Effector memory CD8-positive, alpha-beta T cell (primary cell): Measurements from ENCODE around the gene KDM8.

Source experiments
- ATAC-seq: fragments of 150-1000 bp; cut with Tn5 transposase; replicated peaks from 2 replicates; pipeline ENCODE4 v1.10.0; 2021; ENCODE audit warnings: mild to moderate bottlenecking, moderate library complexity
- DNase-seq, 3 experiments: peaks; one replicate each; pipeline ENCODE4 v3.0.0; 2021
- H3K27ac Mint-ChIP-seq, 2 donors: one replicate each; pipeline ENCODE4 v1.8.0; 2022; ENCODE audit warnings: mild to moderate bottlenecking in 2 of 2, mixed read lengths in 2 of 2, moderate library complexity in 2 of 2
- H3K27me3 Mint-ChIP-seq, 2 donors: one replicate each; pipeline ENCODE4 v1.8.0; 2022; ENCODE audit warnings: mixed read lengths in 2 of 2
- H3K36me3 Mint-ChIP-seq: one replicate; pipeline ENCODE4 v1.8.0; 2022; ENCODE audit warnings: mild to moderate bottlenecking, moderate library complexity, mixed read lengths; ENCODE audit not compliant: insufficient read depth
- H3K4me1 Mint-ChIP-seq, 2 donors: one replicate each; pipeline ENCODE4 v1.8.0; 2022; ENCODE audit warnings: low read depth in 2 of 2, mixed read lengths in 2 of 2
- H3K4me3 Mint-ChIP-seq, 2 donors: one replicate each; pipeline ENCODE4 v1.8.0; 2022; ENCODE audit warnings: mild to moderate bottlenecking in 2 of 2, mixed read lengths in 2 of 2, moderate library complexity in 2 of 2
- H3K9me3 Mint-ChIP-seq, 2 donors: one replicate each; pipeline ENCODE4 v1.8.0; 2022; ENCODE audit warnings: mixed read lengths in 2 of 2

Gene KDM8

DNA sequence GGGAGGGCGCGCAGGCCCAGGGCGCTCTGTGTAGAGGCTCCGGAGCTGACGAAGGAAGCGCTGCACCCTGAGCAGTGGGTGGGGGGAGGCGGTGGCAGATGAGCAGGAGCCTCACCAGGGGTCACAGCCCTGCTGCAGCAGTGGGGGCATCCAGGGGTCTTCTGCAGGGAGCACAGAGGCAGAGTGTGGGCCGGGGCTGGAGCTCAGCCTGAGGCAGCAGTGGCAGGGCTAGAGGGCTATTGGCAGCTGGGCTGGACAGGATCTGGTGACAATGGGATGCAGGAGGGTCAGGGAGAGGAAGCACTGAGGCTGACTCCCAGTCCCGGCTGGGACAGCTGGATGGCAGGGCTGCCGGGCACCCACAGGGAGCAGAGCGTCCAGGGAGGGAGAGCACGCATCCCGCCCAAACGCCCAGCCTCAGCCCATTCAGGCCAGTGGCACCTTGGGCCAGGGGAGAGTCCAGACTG is 21.0 kb downstream of the KDM8 start:
- ATAC-seq: no peak
- no peak overlapping the region for H3K4me3 Mint-ChIP-seq
- H3K9me3 Mint-ChIP-seq: no peaks in the 10 kb centered on the region
- H3K4me1 Mint-ChIP-seq: peaks cover 14 to 20% of the 10 kb centered on the region in 2 donors
- H3K27me3 Mint-ChIP-seq: no peaks in the 10 kb centered on the region
- H3K27ac Mint-ChIP-seq: peak overlapping the region; percentile 41 to 64
- no peak for DNase-seq
- H3K36me3 Mint-ChIP-seq: peaks cover 7% of the 10 kb centered on the region

DNA sequence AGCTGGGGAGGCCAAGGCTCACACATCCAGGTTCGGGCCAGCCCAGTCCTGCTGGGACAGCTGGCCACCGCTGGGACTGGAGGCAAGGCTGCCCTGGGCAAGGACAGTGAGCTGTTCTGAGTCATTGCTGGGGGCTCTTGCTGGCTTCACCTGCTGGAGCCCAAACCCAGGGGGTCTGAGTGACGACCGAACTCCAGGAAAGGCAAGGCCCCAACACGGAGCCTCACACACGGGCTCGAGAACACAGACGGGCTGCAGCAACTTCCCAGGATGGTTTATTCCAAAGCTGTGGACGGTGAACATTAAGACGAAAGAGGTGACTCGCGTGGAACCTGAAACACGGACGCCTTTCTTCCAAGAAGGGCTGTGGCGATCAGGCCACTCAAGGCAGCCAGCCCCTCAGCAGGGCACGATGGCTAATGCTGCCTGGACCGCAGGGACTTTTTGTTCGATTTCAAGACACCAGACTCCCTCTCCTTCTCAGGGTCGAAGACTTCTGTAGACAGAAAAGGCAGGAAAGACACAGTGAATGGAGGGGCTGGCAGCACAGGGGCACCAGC is 21.5 kb downstream of the KDM8 start:
- H3K36me3 Mint-ChIP-seq: peaks cover 7% of the 10 kb centered on the region
- H3K4me1 Mint-ChIP-seq: peaks cover 14 to 23% of the 10 kb centered on the region in 2 donors
- ATAC-seq (no peak), DNase-seq (no peak)
- peak overlapping the region; percentile 41 to 64 for H3K27ac Mint-ChIP-seq
- no peak overlapping the region for H3K4me3 Mint-ChIP-seq
- no peaks in the 10 kb centered on the region for H3K9me3 Mint-ChIP-seq
- no peaks in the 10 kb centered on the region for H3K27me3 Mint-ChIP-seq

DNA sequence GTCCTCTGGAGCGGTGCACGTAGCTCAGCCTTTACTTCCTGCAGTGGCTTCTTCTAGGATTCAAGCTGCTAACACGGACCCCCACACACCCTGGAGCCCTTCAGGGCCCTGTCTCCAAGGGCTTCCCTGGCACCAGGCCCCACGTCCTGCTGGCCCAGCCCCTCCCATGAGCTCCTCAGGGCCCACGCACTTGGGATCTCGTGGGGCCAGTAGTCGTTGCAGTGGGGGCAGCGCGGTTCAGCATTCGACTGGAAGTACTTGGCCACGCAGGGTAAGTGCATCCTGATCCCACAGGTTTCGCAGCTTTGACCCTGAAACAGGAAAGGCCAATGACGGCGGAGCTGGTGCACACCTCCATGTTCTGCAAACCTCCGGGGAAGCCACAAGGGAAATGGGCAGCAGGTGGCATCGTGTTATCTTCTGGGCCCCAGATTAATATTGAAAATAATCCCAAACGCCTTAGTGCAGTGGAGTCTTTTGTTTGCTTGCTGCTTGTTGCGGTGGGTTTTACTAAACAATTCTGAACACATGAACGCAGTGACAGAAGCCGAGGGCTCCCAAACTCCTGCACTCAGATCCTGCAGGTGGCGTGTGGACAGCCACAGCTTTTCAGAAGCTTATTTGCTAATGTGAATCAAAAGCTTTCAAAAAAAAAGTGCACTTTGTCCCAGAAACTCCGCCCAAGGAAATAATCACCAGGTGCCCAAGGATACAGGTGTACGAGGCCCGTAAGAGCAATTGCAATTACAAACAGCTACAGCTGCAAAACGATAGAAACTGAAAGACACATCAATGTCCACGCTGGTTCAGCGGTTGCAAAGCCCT is 22.4 kb downstream of the KDM8 start:
- DNase-seq (no peak), ATAC-seq (no peak)
- H3K4me3 Mint-ChIP-seq: peak overlapping the region in 1 of 2 donors; percentile 33
- no peaks in the 10 kb centered on the region for H3K9me3 Mint-ChIP-seq
- peaks cover 7% of the 10 kb centered on the region for H3K36me3 Mint-ChIP-seq
- peaks cover 20 to 29% of the 10 kb centered on the region in 2 donors for H3K4me1 Mint-ChIP-seq
- no peaks in the 10 kb centered on the region for H3K27me3 Mint-ChIP-seq
- peak overlapping the region; percentile 73 to 86 for H3K27ac Mint-ChIP-seq

DNA sequence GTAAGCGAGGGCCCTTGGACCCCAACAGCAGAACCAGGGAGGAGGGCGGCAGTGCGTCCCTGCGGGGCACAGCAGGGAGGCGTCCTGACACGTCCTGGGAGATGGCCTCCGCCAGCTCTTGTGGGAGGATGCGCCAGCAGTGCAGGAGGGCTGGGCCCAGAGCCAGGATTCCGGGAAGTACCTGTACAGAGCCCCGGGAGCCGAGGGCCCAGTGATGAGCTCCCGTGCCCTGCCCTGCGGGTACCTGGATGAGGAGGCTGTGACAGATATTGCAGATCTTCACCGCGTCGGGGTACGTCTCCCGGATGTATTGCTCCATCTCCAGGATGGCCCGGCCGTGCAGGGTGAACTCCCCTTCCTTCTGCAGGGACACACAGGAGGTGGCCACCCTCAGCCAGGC is 23.1 kb downstream of the KDM8 start:
- DNase-seq (no peak), ATAC-seq (no peak)
- peaks cover 7% of the 10 kb centered on the region for H3K36me3 Mint-ChIP-seq
- no peaks in the 10 kb centered on the region for H3K9me3 Mint-ChIP-seq
- H3K27ac Mint-ChIP-seq: peak overlapping the region; percentile 73 to 86
- no peaks in the 10 kb centered on the region for H3K27me3 Mint-ChIP-seq
- H3K4me3 Mint-ChIP-seq: peak overlapping the region in 1 of 2 donors; percentile 33
- H3K4me1 Mint-ChIP-seq: peaks cover 27 to 36% of the 10 kb centered on the region in 2 donors

DNA sequence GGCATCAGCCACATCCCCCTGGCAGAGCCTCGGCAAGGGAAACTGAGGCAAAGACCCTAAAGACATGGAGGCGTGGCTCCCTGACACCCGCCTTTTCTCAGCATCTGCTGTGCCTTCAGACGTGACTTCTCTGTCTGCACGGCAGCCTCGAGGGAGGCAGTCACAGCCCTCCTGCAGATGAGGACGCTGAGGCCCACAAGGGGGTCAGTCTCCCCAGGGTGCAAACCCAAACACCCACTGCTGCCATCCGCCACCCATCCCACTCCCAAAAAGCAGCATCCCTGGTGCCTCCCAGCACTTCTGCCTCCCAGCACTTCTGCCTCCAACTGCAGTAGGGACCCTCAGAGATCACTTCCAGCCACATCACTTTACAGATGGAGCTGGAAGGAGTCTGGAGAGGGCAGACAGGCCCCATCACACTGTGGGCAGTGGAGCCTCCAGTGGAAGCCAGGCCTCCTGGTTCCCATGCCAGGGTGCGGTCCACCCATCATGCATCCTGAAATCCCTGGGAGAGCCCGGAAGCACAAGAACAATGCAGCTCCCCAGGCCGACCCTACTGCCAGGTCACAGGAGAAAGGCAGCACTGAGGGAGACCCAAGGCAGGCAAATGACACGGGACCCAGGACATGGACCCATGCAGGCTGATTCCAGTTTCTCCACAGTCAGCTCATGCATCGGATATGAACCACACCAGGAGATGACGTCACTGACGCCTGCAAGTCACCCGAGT is 23.8 kb downstream of the KDM8 start:
- H3K27me3 Mint-ChIP-seq: no peaks in the 10 kb centered on the region
- H3K27ac Mint-ChIP-seq: peak overlapping the region; percentile 73 to 86
- H3K36me3 Mint-ChIP-seq: peaks cover 7% of the 10 kb centered on the region
- H3K4me1 Mint-ChIP-seq: peaks cover 33 to 43% of the 10 kb centered on the region in 2 donors
- DNase-seq: no peak
- no peaks in the 10 kb centered on the region for H3K9me3 Mint-ChIP-seq
- H3K4me3 Mint-ChIP-seq: peak overlapping the region in 1 of 2 donors; percentile 33
- ATAC-seq: no peak

DNA sequence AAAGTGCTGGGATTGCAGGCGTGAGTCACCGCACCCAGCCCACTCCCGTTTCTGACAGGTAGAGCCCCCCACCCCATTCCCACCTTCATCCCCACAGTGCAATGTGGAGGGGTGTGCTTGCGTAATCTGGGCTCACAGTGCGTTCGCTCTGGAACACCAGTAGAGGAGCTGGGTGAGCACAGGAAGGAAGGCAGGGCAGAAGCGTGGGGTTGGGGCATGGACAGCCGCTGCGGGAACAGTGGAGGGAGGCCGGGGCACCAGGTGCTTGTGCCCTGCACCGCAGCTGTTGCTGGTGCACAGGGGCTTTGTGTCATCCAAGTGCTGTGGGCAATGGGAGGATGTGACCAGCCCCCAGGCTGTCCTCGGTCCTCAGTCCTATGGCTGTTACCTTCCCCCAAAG is 24.7 kb downstream of the KDM8 start:
- Mint-ChIP-seq H3K4me3 (no peak overlapping the region), H3K9me3 (no peaks in the 10 kb centered on the region), H3K27ac (peak overlapping the region in 1 of 2 donors; percentile 86), H3K36me3 (peaks cover 7% of the 10 kb centered on the region), H3K27me3 (no peaks in the 10 kb centered on the region), H3K4me1 (peaks cover 38 to 51% of the 10 kb centered on the region in 2 donors)
- ATAC-seq (no peak), DNase-seq (no peak)

DNA sequence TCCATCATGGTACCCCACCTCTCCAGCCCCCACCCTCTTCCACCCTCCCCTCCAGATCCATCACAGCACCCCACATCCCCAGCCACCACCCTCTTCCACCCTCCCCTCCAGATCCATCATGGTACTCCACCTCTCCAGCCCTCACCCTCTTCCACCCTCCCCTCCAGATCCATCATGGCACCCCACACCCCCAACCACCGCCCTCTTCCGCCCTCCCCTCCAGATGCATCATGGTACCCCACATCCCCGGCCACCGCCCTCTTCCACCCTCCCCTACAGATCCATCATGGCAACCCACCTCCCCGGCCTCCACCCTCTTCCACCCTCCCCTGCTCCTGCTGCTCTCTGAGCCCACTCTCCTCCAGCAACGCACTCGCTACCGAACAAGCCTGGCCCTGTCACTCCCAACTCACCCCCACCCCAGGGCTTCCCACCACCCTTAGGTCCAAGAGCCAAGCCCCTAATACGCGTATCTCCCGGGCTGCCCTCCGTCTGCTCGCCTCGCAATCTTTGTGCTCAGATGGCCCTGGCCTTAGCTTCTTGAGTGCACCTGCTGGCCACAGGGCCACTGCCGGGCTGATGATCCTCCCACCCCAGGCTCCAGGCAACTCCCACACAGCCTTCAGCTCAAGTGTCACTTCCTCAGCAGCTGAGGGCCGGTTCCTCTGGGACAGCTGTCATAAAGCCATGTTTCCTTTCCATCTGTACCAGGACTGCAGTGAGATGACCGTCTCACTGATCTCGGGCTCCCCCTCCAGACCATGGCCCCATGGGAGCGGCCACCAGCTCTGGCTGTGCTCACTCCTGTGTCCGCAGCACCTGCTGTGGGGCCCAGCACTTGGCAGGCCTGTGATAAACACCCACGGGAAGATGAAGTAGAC is 25.5 kb downstream of the KDM8 start:
- Mint-ChIP-seq H3K4me3 (peak overlapping the region in 1 of 2 donors; percentile 5), H3K36me3 (peaks cover 9% of the 10 kb centered on the region), H3K27me3 (no peaks in the 10 kb centered on the region), H3K9me3 (no peaks in the 10 kb centered on the region), H3K27ac (peak overlapping the region; percentile 71 to 90), H3K4me1 (peaks cover 39 to 56% of the 10 kb centered on the region in 2 donors)
- ATAC-seq: no peak
- DNase-seq: no peak

DNA sequence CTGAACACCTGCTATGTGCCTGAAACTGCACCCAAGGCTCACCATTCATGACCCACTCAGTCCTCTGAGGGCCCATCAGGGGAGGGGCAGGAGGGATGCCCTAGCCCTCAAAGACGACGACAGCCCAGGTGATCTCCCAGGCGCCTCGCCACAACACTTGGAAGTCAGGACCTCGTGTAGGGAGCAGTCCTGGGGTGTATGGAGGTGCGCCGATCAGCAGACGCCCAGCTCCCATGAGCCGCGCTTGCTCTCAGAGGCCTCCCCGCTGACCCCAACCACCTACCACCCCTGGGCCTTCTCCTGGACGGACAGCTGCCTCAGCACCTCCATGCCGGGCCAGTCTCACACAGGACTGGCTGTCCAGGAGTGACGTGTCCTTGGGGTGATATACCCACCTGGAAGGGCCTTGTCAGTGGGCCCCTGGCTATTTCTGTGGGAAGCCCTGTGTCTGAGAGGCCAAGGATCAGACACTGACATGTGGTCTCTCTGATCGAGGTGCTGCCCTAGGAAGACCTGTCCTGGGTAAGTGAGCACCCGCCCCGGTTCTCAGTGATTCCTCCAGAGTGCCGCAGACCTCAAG is 26.7 kb downstream of the KDM8 start:
- Mint-ChIP-seq H3K4me1 (peaks cover 51 to 64% of the 10 kb centered on the region in 2 donors), H3K9me3 (no peaks in the 10 kb centered on the region), H3K36me3 (peaks cover 6% of the 10 kb centered on the region), H3K4me3 (peak overlapping the region in 1 of 2 donors; percentile 85), H3K27ac (peak overlapping the region; percentile 90 to 98), H3K27me3 (no peaks in the 10 kb centered on the region)
- DNase-seq (no peak), ATAC-seq (no peak)

DNA sequence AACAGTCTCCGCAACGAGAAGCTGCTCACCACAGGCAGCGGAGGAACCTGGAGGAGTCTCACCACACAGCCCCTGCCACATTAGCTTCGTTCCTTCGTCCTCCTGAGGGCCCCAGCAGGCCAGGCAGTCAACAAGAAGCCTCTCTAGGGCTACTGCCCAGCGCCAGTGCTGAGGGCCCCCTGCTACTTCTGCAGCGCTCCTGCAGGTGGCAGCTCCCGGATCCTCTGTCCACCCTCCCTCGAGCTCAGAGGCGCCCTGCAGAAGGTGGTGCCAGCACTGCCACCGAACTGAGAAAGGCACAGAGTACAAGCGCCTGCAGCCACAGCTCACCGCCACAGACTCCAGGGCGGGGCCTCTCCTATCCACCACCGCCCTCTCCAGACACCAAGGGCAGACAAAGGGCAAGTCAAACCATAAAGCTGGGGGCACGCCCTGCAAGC is 27.3 kb downstream of the KDM8 start:
- Mint-ChIP-seq H3K4me1 (peaks cover 56 to 68% of the 10 kb centered on the region in 2 donors), H3K4me3 (peak overlapping the region; percentile 81 to 85), H3K9me3 (no peaks in the 10 kb centered on the region), H3K27me3 (no peaks in the 10 kb centered on the region), H3K36me3 (peaks cover 12% of the 10 kb centered on the region), H3K27ac (peak overlapping the region; percentile 90 to 98)
- peak; percentile 67 for ATAC-seq
- DNase-seq: peak; percentile 72 to 74 (median 73)

DNA sequence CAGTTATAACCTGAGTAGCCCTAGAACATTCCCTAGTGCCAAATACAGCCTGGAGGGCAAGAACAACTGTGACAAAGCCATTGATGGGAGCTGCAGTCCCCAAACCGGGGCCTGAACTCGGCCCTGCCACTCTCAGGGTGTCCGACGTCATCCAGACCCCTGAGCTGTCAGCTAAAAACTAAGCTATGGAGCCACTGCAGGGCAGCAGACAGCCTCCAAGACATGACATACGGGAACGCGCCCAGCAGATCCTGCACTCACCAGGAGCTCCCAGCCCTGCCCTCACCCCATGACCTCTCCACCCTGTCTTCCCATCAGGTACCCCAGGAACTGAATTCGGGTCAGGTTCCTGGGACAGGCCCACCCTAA is 28.4 kb downstream of the KDM8 start:
- peaks cover 55 to 65% of the 10 kb centered on the region in 2 donors for H3K4me1 Mint-ChIP-seq
- DNase-seq (no peak), ATAC-seq (no peak)
- no peaks in the 10 kb centered on the region for H3K9me3 Mint-ChIP-seq
- H3K27me3 Mint-ChIP-seq: no peaks in the 10 kb centered on the region
- H3K36me3 Mint-ChIP-seq: peaks cover 21% of the 10 kb centered on the region
- peak overlapping the region; percentile 90 to 98 for H3K27ac Mint-ChIP-seq
- peak overlapping the region; percentile 81 to 85 for H3K4me3 Mint-ChIP-seq

DNA sequence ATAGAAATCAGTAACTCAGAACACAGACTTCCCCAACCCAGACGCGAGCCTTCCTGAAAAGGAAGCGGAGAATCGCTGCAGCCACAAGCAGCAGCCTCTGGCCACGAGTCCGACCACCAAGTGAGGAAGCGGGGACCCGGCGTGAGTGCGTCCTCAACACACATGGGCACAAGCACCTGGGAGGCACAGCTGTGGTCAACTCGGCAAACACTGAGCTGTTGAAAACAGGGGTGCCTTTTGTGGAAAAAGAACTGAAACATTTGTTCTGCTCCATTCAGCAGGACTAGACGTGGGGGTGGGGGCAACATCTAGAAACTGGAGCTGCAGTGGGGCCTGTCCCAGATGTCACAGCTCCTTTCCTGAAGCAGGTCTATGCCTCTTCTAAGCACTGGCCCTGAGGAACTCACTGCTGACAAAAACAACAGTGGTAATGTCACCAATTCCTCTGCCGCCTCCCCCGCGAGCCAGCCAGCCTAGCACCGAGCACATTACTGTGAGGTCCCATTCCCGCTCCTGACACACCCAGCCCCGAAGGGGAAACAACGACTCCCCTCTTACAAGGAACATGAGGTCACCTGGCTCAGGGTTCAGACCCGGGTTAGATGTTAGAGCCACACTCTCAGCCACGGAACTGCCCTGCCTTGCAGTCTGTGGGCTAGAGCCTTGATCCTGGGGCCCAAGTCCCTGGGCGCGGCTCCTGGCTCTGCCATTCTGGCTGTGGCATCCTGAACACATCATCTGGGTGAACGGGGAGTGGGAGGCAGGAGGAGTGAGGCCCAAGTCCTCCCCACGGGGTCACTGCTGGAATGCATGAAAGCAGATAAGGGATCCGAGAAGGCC is 29.0 kb downstream of the KDM8 start:
- peaks cover 27% of the 10 kb centered on the region for H3K36me3 Mint-ChIP-seq
- no peak for DNase-seq

More for the DNA sequence above, 29.0 kb downstream of the KDM8 start:
- H3K9me3 Mint-ChIP-seq: no peaks in the 10 kb centered on the region
- H3K4me1 Mint-ChIP-seq: peaks cover 61 to 69% of the 10 kb centered on the region in 2 donors
- peak overlapping the region; percentile 90 to 98 for H3K27ac Mint-ChIP-seq
- H3K27me3 Mint-ChIP-seq: no peaks in the 10 kb centered on the region
- no peak for ATAC-seq
- peak overlapping the region; percentile 81 to 85 for H3K4me3 Mint-ChIP-seq
